ENCODE results near the gene MMP14.

The MMP14 gene

DNA sequence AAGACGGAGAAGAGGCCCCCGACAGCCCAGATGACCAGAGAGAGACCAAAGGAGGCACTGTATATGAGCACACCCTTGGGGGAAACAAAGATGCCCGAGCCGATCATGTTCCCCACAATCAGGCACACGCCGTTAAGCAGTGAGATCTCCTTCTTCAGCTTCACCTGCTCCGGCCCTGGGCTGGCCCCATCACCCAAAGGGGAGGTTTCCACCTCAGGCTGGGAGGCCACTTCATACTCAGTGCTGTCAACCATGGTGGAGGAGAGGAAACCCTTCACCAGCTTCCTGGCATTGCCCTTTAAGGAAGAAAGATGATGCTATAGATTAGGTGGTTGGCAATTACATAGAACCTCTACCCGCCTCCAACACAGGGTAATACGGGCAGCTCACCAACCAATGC, 23.2 kb upstream of the MMP14 start:
- TF ChIP-seq FOXP2 (optimal IDR thresholded peaks at IDR 0.05; ENCODE audit: borderline replicate concordance, extremely low read depth, extremely low read length, insufficient read depth) (no peak), TAF1 (IDR thresholded peaks at IDR 0.05; ENCODE audit: borderline replicate concordance, insufficient read depth, low read length) (no peak), POLR2AphosphoS5 (IDR thresholded peaks at IDR 0.05; ENCODE audit: low read depth, low read length) (no peak), SIN3A (IDR thresholded peaks at IDR 0.05; ENCODE audit: borderline replicate concordance, insufficient read depth, low read length) (no peak)
- TF ChIP-seq, protein P1, sequence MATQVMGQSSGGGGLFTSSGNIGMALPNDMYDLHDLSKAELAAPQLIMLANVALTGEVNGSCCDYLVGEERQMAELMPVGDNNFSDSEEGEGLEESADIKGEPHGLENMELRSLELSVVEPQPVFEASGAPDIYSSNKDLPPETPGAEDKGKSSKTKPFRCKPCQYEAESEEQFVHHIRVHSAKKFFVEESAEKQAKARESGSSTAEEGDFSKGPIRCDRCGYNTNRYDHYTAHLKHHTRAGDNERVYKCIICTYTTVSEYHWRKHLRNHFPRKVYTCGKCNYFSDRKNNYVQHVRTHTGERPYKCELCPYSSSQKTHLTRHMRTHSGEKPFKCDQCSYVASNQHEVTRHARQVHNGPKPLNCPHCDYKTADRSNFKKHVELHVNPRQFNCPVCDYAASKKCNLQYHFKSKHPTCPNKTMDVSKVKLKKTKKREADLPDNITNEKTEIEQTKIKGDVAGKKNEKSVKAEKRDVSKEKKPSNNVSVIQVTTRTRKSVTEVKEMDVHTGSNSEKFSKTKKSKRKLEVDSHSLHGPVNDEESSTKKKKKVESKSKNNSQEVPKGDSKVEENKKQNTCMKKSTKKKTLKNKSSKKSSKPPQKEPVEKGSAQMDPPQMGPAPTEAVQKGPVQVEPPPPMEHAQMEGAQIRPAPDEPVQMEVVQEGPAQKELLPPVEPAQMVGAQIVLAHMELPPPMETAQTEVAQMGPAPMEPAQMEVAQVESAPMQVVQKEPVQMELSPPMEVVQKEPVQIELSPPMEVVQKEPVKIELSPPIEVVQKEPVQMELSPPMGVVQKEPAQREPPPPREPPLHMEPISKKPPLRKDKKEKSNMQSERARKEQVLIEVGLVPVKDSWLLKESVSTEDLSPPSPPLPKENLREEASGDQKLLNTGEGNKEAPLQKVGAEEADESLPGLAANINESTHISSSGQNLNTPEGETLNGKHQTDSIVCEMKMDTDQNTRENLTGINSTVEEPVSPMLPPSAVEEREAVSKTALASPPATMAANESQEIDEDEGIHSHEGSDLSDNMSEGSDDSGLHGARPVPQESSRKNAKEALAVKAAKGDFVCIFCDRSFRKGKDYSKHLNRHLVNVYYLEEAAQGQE (IDR thresholded peaks at IDR 0.05; ENCODE audit: insufficient read depth in 1 of 2, low read depth in 2 of 2, low read length in 2 of 2), result no peak

DNA sequence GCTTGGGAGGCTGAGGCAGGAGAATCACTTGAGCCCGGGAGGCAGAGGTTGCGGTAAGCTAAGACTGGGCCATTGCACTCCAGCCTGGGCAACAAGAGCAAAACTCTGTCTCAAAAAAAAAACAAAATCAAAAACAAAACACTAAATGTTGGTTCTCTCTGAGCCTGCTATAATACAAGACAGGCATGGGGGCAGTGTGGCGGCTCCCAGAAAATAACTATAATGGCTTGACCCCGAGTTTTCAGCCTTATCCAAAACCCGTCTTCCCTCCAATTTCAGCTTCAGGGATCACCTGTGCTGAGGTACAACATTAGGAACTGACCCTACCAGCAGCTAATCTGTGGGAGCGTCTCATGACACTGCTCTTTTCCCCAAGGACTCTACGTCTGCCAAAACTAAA, 22.0 kb upstream of the MMP14 start:
- TF ChIP-seq POLR2AphosphoS5 (IDR thresholded peaks at IDR 0.05; ENCODE audit: low read depth, low read length) (no peak), SIN3A (IDR thresholded peaks at IDR 0.05; ENCODE audit: borderline replicate concordance, insufficient read depth, low read length) (no peak), TAF1 (IDR thresholded peaks at IDR 0.05; ENCODE audit: borderline replicate concordance, insufficient read depth, low read length) (no peak)
- TF ChIP-seq, protein P1 (IDR thresholded peaks at IDR 0.05; ENCODE audit: insufficient read depth in 1 of 2, low read depth in 2 of 2, low read length in 2 of 2), result no peak

DNA sequence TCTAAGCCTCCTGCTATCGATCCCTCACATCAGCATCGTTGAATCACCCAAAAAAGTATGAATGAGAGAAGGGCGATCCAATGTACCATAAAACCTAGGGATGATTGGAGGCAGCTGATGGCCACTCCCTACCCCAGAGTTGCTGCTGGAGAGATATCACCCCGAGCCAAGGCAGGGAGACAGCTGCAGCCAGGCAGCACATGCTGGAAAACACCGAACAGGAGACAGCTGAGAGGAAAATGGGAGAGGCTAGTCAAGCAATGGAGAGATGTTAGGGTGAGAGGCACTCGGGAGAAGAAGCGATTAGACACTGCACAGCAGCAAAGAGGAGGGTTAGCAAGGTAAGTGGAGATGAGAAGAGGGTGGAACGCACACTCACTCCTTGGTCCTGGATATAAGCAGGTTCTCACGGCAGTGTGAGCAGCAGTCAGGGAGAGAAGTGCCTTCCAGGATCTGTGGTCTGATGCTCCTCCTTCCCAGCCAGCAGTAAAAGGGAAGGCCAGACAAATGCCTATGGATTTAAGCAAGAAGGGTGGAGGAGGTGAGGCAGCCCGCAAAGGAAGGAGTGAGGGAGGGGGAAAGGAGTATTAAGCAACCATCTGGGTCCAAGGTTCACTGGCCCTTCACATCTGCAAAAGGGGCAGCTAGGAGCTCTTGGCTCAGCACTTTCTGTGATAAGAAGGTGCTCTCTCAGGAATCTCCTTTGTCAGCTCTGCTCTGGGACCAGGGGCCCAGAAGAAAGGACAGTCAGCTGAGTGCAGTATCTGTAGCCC, 21.3 kb upstream of the MMP14 start, which contains the start of gene SLC7A7:
TSS of gene SLC7A7 (minus strand) at position 495 of the 773 bp plus-strand sequence. CDS start 2,037 bp downstream, outside the sequence.
- TF ChIP-seq, protein P1 (IDR thresholded peaks at IDR 0.05; ENCODE audit: insufficient read depth in 1 of 2, low read depth in 2 of 2, low read length in 2 of 2), result no peak
- TF ChIP-seq POLR2AphosphoS5 (IDR thresholded peaks at IDR 0.05; ENCODE audit: low read depth, low read length) (no peak), FOXP2 (optimal IDR thresholded peaks at IDR 0.05; ENCODE audit: borderline replicate concordance, extremely low read depth, extremely low read length, insufficient read depth) (no peak), TAF1 (IDR thresholded peaks at IDR 0.05; ENCODE audit: borderline replicate concordance, insufficient read depth, low read length) (no peak), SIN3A (IDR thresholded peaks at IDR 0.05; ENCODE audit: borderline replicate concordance, insufficient read depth, low read length) (no peak)

DNA sequence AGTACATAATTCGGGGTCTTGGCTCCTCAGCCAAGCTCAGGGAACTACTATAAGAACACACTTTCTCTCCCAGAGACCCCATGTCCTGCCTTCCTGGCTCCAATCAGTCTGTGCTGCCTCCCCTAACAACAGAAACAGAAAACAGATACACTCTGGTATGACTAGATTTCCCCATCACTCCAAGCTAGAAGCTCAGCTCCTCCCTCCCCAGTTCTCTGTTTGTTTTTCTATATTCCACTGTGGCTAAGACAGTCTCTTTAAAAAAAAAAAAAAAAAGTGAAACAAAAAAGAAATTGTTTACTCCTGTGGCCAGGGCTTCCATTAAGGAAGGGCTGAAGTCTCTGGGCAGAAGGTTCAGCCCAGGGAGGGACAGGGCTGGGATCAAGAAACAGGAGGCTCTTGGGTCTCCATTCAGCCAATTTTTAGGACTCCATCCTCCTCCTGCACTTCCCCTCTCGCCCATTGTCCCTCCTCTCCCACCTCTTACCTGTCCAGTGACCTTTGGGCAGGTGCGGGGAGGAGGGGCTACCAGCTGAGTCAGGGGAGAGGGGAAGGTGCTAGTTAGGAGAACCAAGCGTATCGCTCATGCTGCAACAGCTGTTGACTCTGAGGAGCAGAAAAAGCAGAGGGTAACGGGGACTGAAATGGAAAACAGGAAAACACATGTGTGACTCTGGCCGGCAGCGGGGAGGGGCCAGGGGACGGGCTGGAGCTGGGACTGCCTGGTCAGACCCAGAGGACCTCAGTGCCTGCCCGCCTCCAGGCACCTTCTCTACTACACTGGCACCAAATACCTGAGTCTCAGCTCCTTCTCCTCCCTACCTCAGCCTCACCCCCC, 17.0 kb upstream of the MMP14 start:
- TF ChIP-seq, protein P1 (IDR thresholded peaks at IDR 0.05; ENCODE audit: insufficient read depth in 1 of 2, low read depth in 2 of 2, low read length in 2 of 2), result no peak
- TF ChIP-seq FOXP2 (optimal IDR thresholded peaks at IDR 0.05; ENCODE audit: borderline replicate concordance, extremely low read depth, extremely low read length, insufficient read depth) (no peak), POLR2AphosphoS5 (IDR thresholded peaks at IDR 0.05; ENCODE audit: low read depth, low read length) (no peak), SIN3A (IDR thresholded peaks at IDR 0.05; ENCODE audit: borderline replicate concordance, insufficient read depth, low read length) (no peak), TAF1 (IDR thresholded peaks at IDR 0.05; ENCODE audit: borderline replicate concordance, insufficient read depth, low read length) (no peak)

Measured in PFSK-1 (cell line).